ENCODE data around the gene ABCA2.

ABCA2 gene

GRCh38 chr9:137069508-137070091 is 41.6 kb upstream of the ABCA2 start:
- ChIA-PET CTCF (interaction anchor here (1.9 to 2.4 kb wide), 4 partner anchors 11 to 167 kb away, joined by 4 to 10 read pairs (median 8); partner anchors contain the start of gene NPDC1), POLR2A (interaction anchor here (0.9 to 3.2 kb wide), 9 partner anchors 12 to 827 kb away, joined by 3 to 27 read pairs (median 4); partner anchors contain the start of gene MAN1B1)
- DNase-seq (ENCODE audit: extremely low spot score) = no peak
- TF ChIP-seq LEF1 (IDR thresholded peaks at IDR 0.05; ENCODE audit: borderline replicate concordance) = no peak
- no peak for TF ChIP-seq HDGF (IDR thresholded peaks at IDR 0.05; ENCODE audit: borderline replicate concordance)
- TF ChIP-seq BHLHE40 (IDR thresholded peaks at IDR 0.05; ENCODE audit: borderline replicate concordance) = no peak
- no peak for TF ChIP-seq SUZ12 (IDR thresholded peaks at IDR 0.05)
- no peak for TF ChIP-seq FOXA1 (IDR thresholded peaks at IDR 0.05)
- TF ChIP-seq NFRKB (IDR thresholded peaks at IDR 0.05) = no peak
- TF ChIP-seq CTBP1 (IDR thresholded peaks at IDR 0.05; ENCODE audit: borderline replicate concordance) = no peak
- TF ChIP-seq SP1 (IDR thresholded peaks at IDR 0.05) = no peak
- TF ChIP-seq ELF4 (IDR thresholded peaks at IDR 0.05) = no peak
- no peak for TF ChIP-seq L3MBTL2 (conservative IDR thresholded peaks at IDR 0.05)
- no peak for TF ChIP-seq TARDBP (IDR thresholded peaks at IDR 0.05)
- no peak for TF ChIP-seq FOXK2 (IDR thresholded peaks at IDR 0.05)
- TF ChIP-seq PKNOX1 (IDR thresholded peaks at IDR 0.05) = no peak

- ChIA-PET POLR2A (interaction anchor here (0.7 to 3.2 kb wide), 6 partner anchors 17 to 172 kb away, joined by 3 to 27 read pairs (median 4); partner anchors contain the start of genes MAN1B1 and TUBB4B), CTCF (interaction anchor here (0.9 to 2.8 kb wide), 12 partner anchors 8 to 168 kb away, joined by 4 to 16 read pairs (median 8); partner anchors contain the start of genes MAN1B1, NPDC1 and UAP1L1)
These were observed 40.8 kb upstream of the ABCA2 start for GRCh38 chr9:137068539-137069507.

GRCh38 chr9:137067860-137068538 is 40.0 kb upstream of the ABCA2 start:
- CTCF ChIA-PET = interaction anchor here (0.6 to 2.8 kb wide), 12 partner anchors 9 to 121 kb away, joined by 3 to 16 read pairs (median 6); partner anchors contain the start of genes MAN1B1 and UAP1L1
- TF ChIP-seq FOXA1 (IDR thresholded peaks at IDR 0.05) (no peak), ZNF384 (IDR thresholded peaks at IDR 0.05) (no peak), NFRKB (IDR thresholded peaks at IDR 0.05) (no peak), SUZ12 (IDR thresholded peaks at IDR 0.05) (no peak), SP1 (IDR thresholded peaks at IDR 0.05) (no peak), FOXK2 (IDR thresholded peaks at IDR 0.05) (no peak), L3MBTL2 (conservative IDR thresholded peaks at IDR 0.05) (no peak), ELF4 (IDR thresholded peaks at IDR 0.05) (no peak), LEF1 (IDR thresholded peaks at IDR 0.05; ENCODE audit: borderline replicate concordance) (no peak), ARNT (IDR thresholded peaks at IDR 0.05) (no peak), BHLHE40 (IDR thresholded peaks at IDR 0.05; ENCODE audit: borderline replicate concordance) (no peak), TARDBP (IDR thresholded peaks at IDR 0.05) (no peak), CTBP1 (IDR thresholded peaks at IDR 0.05; ENCODE audit: borderline replicate concordance) (no peak), FOXM1 (IDR thresholded peaks at IDR 0.05; ENCODE audit: borderline replicate concordance) (no peak), PKNOX1 (IDR thresholded peaks at IDR 0.05) (no peak), HDGF (IDR thresholded peaks at IDR 0.05; ENCODE audit: borderline replicate concordance) (no peak)
- POLR2A ChIA-PET = interaction anchor here (0.7 to 1.0 kb wide), 3 partner anchors 18 to 173 kb away, joined by 3 to 4 read pairs (median 4); partner anchors contain the start of gene TUBB4B
- peak; percentile 86 for DNase-seq (ENCODE audit: extremely low spot score)

More at GRCh38 chr9:137068539-137069507, 40.8 kb upstream of the ABCA2 start:
- no peak for DNase-seq (ENCODE audit: extremely low spot score)
- TF ChIP-seq FOXK2 (IDR thresholded peaks at IDR 0.05) = no peak
- no peak for TF ChIP-seq BHLHE40 (IDR thresholded peaks at IDR 0.05; ENCODE audit: borderline replicate concordance)
- TF ChIP-seq ARNT (IDR thresholded peaks at IDR 0.05) = no peak
- TF ChIP-seq FOXA1 (IDR thresholded peaks at IDR 0.05) = no peak

GRCh38 chr9:137066096-137066861 is 38.2 kb upstream of the ABCA2 start:
- DNase-seq (ENCODE audit: extremely low spot score) = no peak
- ChIA-PET CTCF (interaction anchor here (1.2 to 2.8 kb wide), 4 partner anchors 11 to 37 kb away, joined by 4 to 16 read pairs (median 10); partner anchors contain the start of gene UAP1L1), POLR2A (no interaction called here)
- TF ChIP-seq SP1 (IDR thresholded peaks at IDR 0.05) = no peak
- no peak for TF ChIP-seq LEF1 (IDR thresholded peaks at IDR 0.05; ENCODE audit: borderline replicate concordance)
- no peak for TF ChIP-seq NFRKB (IDR thresholded peaks at IDR 0.05)
- TF ChIP-seq FOXA1 (IDR thresholded peaks at IDR 0.05) = no peak
- no peak for TF ChIP-seq ELF4 (IDR thresholded peaks at IDR 0.05)
- no peak for TF ChIP-seq FOXM1 (IDR thresholded peaks at IDR 0.05; ENCODE audit: borderline replicate concordance)
- no peak for TF ChIP-seq BHLHE40 (IDR thresholded peaks at IDR 0.05; ENCODE audit: borderline replicate concordance)
- TF ChIP-seq SUZ12 (IDR thresholded peaks at IDR 0.05) = no peak
- TF ChIP-seq FOXK2 (IDR thresholded peaks at IDR 0.05) = no peak
- TF ChIP-seq ARNT (IDR thresholded peaks at IDR 0.05) = no peak
- TF ChIP-seq PKNOX1 (IDR thresholded peaks at IDR 0.05) = no peak
- no peak for TF ChIP-seq CTBP1 (IDR thresholded peaks at IDR 0.05; ENCODE audit: borderline replicate concordance)
- TF ChIP-seq TARDBP (IDR thresholded peaks at IDR 0.05) = no peak
- no peak for TF ChIP-seq HDGF (IDR thresholded peaks at IDR 0.05; ENCODE audit: borderline replicate concordance)
- TF ChIP-seq L3MBTL2 (conservative IDR thresholded peaks at IDR 0.05) = no peak
- no peak for TF ChIP-seq ZNF384 (IDR thresholded peaks at IDR 0.05)
